GM12878 (cell line): Measurements from ENCODE around the gene SCG3.

ENCODE experiments used
- EGR1 ChIP-seq, 2 experiments: IDR thresholded peaks; 1 replicate in 1 of 2; 2 replicates in 1 of 2; pipeline ENCODE4 v1.6.1; 2011 to 2012; ENCODE audit warnings: low read depth in 2 of 2, low read length in 2 of 2, borderline replicate concordance in 1 of 2, mild to moderate bottlenecking in 1 of 2, moderate library complexity in 1 of 2
- HDGF ChIP-seq: fragments of 450-650 bp; IDR thresholded peaks from 2 replicates; pipeline ENCODE4 v1.6.1; 2016; ENCODE audit warnings: antibody characterized with exemption
- SIN3A ChIP-seq: IDR thresholded peaks from 2 replicates; pipeline ENCODE4 v1.6.1; 2012; ENCODE audit warnings: low read depth, low read length, improper control_type of control experiment

DNA sequence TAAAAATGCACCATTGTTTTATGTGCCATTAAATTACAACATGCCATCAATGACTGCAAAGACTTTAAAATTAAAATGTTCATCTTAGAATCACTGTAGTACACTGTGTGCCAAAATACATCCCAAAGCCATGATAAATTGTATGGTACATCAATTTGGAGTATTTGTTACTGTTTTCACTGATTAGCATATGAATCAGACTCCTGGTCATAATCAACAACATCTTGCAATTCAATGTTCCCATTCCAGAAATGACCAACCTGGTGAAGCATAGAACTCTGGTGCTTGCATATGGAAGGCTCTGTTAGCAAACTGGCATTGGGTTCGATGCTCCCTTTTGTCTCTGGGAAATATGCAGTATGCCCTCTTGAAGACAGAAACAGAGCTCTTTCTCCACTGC, 33.6 kb downstream of the SCG3 start:
- no peak for TF ChIP-seq SIN3A
- TF ChIP-seq HDGF, result no peak
- no peak for TF ChIP-seq EGR1 (IDR thresholded peaks at IDR 0.05; ENCODE audit: borderline replicate concordance in 1 of 2, low read depth in 2 of 2, low read length in 2 of 2)
